ENCODE data around the gene FRMD4A.
"Not testable (repeated sequence)": the region's sequence is repeated elsewhere in the genome, so short reads cannot be mapped to it uniquely, and the experiment has no call there.

The FRMD4A gene

DNA sequence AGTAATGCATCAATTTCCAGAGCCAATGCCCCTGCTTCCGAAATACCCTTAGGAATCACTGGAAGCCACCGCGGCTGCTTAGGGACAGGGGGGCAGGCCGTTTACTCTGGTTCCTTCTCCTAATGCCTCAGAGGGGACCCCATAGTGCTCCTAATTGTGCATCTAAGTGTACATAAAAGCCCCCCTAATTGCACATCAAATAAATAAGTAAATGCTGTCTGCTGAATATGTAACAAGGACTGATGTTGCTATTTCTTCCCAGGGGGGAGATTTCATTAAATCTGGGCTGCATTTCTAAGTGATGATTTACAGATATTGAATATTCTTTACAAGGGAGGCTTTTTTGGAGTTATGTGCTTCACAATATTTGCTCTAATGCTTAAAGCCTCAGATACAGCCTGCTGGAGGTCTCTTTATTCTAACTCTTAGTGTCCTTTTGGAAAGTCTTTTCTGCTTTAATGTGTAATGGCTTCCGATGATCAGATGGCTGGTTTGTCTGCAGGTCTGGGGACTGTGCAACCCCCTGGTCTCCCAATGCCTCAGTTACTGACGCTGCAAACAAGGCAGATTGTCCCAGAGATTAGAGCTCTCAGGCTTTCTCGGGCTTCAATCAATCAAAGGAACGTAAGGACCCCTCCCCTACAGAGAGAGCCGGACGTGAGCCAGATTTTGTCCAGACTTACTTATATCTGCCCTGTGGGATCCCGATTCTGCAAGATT lies 601.0 kb downstream of the FRMD4A start:
- no peak for DNase-seq

DNA sequence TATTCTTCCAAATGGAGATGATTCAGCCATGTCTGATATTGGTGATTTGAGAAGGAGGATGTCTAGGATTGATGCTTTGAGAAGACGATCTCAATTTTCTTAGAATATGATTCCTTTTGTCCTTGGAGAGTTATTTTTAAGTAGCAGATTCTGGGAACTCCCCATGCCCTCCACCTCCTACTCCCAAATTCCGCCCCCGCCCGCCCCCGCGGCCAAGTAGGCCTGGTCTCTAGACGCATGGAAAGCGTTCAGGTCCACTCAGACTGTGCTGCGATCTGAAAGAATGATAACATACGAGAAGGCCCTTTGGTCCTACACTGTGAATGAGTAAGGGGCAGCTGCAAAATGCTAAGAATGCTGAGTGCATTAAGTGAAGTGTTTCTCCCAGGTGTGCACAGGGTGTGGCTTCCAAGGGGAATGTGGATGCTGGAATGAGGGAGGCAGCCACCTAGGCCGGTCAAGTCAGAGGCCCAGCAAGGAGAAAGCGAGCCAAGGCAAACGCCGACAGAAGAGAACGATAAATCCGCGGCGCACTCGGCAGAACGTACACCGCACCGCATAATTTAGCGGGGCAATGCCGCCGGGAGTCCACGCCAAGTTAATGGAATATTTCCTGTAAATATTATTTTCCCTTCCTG lies 601.7 kb downstream of the FRMD4A start:
- no peak for DNase-seq

DNA sequence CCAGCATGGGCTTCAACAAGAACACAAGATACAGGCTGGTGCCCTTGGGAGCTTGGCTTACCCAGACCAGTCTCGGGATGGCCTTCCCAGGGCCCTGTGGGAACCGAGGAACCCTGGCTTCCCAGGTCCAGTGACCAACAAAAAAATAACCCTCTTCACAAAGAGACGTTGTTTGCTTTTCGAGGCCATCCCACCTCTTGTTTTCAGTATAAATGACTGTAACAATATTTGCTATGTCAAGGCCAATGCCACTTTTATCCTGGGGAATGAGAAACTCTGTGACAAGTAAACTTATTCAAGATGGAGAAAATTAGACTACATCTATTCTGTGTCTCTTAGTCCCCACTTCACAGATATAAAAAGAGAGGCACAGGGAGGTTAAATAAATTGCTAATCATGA lies 605.1 kb downstream of the FRMD4A start:
- DNase-seq: no peak

DNA sequence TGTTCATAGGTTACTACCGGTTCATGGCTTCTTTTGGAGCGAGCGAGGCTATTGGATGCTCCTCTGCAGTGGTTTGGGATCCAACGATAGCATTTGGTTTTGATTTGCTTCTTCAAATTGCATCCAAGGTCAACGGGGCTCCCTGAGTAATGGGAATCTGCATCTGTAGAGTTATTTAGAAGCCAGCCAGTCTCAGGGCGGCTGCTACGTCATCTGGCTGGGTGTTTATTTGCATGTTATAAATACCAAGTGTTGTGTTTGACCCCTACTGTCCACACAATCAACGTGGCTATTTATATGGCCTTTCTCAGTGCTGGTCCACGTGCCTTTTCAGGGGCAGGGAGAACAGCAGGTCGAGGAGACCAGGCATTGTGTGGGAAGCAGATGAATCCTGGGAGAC lies 606.2 kb downstream of the FRMD4A start:
- no peak for DNase-seq

DNA sequence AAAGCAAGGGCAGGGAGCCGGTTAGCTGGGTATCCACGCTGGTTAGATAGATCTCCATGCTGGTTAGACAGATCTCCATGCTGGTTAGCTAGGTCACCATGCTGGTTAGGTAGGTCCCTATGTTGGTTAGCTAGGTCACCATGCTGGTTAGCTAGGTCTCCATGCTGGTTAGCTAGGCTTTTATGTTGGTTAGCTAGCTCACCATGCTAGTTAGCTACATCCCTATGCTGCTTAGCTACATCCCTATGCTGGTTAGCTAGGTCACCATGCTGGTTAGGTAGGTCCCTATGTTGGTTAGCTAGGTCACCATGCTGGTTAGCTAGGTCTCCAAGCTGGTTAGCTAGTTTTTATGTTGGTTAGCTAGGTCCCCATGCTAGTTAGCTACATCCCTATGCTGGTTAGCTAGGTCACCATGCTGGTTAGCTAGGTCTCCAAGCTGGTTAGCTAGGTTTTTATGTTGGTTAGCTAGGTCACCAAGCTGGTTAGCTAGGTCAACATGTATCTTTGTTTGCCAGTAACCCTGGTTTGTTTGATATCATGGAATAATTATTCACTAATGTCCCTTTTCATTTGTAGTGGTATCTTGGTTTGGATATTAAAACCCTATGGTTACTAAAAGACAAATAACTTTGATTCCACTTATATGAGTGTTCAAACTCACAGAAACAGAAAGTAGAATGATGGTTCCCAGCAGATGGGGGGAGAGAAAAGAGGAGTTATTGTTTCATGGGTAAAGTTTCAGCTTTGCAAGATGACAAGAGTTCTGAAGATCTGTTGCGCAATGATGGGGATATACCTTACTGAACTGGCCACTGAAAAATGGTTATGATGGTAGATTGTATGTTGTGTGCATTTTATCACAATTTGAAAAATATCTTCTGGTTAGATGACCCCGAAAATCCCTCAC lies 607.7 kb downstream of the FRMD4A start:
- no peak for DNase-seq

DNA sequence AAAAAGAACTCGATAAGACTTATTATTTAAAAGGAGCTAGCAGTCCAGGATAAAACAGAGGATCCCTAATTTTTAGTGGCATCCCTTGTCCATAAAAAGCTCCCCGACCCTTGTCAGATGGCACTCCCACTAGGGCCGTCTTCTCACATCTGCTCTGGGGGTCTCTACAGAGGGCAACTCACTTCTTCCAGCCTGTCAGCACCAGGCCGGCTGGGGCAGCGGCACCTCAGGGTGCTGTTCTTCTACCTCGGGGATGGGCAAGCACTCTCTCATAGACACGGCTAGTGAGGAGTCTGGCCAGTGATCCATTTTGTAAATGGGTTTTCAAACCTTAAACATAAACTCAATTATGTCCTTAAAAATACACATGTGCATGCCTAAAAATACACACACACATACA lies 609.2 kb downstream of the FRMD4A start:
- no peak for DNase-seq

DNA sequence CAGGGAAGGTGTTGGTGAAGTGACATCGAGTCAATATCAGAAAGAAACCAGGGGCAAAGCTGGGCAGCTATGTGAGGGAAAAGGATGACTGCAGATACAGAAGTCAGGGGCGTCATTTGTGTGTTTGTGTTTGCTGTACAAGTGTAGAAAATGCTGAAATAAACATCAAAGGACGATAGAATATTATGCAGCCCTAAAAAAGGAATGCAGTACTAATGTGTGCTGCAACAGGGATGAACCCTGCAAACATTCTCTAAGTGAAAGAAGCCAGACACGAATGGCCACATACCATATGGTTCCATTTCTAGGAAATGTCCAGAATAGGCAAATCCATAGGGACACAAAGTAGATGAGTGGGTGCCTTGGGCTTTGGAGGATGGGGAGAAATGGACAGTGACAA lies 610.0 kb downstream of the FRMD4A start:
- DNase-seq: no peak

DNA sequence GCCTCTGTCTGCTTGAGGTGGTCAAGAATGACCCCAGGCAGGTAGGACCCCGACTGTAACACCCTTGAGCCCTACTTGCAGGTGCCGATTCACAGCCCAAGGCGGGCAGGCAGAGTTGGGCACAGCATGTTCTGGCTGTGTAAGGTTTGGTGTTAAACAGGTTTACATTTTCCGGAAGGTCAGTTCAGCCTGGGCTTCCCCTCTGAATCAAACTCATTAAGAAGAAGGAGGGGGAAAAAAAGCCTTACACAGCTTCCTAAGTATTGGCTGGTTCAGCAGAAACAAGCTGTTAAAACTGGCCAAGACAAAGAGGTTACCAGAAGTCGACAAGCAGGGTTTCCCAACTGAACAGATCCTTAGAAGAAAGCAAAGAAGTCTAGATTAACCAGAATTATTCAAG lies 611.3 kb downstream of the FRMD4A start:
- DNase-seq: no peak

DNA sequence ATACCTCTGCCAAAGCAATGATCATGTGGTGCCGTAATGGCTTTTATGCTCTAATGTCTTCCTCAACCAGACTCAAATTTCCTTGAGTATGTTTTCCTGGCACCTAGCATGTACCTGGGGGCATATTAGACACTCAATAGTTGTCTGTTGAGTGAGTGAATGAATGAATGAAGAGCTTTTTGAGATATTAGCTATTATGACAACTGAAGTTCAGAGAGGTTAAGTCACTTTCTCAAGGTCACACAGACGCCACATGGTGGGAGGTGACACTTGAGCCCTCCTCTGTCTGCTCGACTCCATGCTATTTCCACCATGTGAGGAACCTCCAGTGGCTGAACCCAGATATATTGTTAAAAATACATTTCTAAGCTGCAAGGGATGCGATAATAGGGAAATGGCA lies 611.9 kb downstream of the FRMD4A start:
- no peak for DNase-seq

DNA sequence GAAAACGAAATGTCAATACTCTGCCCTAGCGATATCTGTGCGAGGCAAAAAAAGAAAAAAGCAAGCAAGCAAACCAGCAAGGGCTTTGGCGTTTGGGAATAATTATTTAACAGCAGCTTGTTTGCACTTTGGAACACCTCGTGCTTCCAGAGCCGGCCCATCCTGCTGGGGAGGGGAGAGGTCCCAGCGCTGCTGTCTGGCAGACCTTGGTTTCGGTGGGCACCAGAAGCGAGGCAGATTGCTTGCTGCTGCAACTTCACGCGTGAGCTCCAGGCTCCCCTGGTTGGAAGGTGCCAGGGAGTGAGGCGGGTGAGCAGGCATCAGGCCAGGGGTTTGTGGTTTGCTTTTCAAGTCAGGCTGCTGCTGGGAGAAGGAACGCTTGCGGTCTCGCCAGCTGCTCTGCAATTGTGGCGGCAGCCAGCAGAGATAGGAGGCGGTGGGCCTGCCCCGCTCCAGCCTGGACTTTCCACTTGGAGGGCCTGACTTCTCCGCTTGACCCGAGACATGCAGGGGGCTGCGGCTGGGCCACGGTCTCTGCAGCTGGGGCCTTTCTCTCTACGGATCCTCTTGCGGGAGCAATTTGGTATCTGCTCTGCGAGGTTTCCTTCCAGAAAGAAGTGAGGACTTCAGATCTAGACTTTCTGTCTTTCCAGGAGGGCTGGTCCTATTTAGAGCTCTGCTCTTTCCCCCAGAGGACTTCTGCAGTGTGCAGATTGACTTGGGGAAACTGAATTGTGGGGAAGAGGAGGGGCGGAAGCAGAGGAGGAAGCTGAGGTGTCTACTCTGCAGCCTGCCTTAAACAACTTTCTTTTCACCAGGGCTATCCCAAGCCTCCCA lies 612.6 kb downstream of the FRMD4A start:
- peak; percentile 22 for DNase-seq

DNA sequence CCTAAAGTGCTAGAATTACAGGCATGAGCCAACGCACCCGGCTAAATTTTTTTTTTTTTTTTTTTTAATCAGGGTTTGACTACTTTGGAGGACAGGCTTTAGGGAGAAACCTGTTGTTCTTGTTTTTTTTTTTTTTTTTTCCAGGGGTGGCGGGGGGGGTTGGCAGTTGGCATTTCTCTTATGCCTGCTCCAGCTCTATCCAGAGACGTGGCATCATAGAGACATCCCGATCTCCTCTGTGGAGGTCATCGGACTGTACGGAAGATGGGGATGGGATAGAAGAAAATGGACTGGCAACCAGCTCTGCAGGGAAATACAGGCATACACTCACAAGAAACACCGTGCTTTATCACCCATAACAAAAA lies 613.2 kb downstream of the FRMD4A start:
- DNase-seq: no peak

DNA sequence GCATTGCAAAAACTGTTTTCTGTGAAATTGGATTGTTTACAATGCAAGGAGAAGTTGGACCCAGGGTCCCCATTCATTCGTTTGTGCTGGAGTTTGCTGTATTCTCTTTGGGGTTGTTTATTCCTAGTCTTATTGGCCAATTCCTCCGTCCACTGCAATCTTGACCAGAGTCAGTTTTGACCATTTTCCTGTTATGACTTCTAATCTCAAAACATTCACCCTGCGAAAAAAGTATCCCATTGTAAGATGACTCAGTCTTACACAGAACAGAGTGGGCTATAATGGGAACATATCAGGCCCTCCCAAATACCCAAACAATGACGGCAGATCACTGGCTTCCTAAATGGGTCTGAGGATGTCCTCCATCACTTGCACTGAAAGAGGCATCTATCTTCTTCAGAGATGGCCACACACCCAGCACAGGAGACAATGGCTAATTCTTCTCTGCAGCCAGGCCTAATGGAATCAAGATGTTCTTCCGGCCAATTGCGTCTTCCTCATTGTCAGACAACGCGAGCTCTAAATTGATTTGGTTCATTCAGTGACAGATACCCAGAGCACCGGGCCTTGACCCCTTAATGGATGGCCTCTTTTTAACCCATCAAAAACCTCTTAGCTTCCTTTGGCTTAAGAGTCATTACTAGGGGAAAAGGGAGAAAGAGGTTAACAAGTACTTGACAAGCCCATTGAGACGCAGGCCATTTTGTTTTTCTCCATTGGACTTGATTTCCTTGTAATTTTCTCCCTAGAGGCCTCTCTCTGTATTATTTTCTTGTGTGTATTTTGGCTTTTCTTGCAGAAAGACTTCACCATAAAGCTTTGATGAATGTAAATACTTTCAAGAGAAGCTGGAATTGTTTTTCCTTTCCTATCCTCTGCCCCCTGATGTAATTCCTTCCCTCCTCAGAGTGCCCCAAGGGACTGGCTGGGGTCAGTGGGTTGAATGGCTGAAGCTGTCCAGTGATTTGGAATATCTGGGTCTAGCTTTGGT lies 614.3 kb downstream of the FRMD4A start:
- no peak for DNase-seq

DNA sequence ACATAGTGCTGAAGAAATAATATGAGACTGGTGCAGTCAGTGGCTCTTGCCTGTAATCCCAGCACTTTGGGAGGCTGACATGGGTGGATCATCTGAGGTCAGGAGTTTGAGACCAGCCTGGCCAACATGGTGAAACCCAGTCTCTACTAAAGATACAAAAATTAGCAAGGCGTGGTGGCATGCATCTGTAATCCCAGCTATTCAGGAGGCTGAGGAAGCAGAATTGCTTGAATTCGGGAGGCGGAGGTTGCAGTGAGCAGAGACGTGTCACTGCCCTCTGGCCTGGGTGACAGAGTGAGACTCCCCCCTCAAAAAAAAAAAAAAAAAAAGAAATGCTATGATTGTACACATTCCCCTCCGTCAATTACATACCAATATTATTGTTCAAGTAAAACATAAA lies 615.1 kb downstream of the FRMD4A start:
- DNase-seq: not testable (repeated sequence)

DNA sequence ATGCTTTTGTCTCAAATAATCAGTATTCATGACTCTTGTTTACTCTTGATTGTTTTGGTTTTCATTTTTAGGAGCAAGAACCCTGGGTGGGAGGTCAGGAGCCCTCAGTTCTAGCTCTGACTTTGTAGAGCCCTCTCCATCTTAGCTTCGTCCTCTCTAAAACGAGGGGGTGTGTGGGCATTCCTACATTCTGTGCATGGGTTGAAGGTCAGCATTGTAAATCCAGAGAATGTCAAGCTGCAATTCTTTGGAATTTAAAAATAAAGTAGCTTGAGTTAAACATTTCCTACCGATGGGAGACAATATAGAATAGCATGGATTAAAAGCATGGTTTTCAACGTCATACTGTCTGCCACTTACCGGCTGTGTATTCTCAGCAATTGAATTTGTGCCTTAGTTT lies 615.6 kb downstream of the FRMD4A start:
- no peak for DNase-seq

DNA sequence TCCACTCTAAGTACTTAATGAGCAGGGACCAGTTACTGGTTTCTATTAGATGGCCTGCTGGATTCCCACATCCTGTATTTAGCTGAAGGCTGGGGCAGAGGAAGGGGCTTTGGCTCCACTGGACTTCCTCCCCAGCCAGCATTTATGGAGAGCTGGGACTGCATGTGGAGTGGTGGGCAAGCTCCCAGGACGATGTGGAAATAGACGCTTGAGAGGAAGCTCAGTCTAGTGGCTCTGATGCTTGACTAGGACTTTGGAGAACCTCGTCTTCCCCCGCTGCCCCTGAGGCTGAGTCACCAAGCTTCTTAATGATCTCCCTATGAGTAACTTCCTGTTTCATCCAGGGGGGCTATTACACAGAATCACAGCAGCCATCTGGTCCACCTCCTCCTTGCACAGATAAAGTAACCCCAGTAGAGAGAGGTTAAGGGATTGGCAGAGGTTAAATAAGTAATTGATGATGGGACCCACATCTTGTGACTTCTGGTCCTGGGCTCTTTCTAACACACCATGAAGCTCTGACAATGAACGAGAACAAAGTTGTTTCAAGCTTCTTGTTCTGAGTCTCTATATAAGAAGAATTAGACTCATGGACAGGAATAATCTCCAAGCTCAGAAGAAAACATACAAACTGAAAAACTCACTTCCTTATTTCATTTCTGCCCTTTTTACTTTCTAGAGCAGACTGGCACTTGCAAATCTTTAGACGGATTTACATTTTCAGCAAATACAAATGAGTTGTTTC lies 617.7 kb downstream of the FRMD4A start:
- peak; percentile 60 for DNase-seq

DNA sequence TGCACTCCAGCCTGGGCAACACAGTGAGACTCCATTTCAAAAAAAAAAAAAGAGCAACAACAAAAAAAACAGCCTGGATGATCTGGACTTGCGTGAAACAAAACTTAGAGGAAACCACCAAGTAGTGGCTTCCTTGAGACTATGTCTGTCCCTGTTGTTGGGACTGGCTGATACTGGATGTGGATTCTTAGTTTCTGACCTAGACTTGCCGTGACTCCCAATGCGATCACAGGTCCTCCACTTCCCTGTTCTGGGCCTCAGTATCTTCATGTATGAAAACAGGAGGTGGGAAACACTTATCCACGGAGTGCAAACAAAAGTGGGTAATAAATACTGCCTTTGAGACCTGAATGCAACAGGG lies 618.3 kb downstream of the FRMD4A start:
- no peak for DNase-seq

DNA sequence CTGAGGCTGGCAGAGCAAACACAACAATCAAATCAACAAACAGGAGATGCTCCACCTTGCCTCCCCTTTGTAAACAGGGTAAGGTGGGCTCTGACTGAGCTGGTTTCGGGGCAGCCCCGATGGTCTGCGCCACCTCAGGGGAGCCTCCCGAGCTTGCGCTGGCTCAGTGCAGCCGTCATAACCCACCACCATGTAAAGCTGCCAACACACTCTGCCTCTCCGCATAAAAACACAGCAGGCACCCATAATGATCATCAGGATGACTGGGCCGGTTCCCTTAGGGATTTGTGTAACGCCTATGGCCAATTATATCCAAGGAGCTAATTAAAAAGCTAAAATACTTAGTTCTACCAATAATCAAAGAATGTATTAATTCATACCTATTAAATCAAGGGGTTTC lies 619.4 kb downstream of the FRMD4A start:
- DNase-seq: no peak

DNA sequence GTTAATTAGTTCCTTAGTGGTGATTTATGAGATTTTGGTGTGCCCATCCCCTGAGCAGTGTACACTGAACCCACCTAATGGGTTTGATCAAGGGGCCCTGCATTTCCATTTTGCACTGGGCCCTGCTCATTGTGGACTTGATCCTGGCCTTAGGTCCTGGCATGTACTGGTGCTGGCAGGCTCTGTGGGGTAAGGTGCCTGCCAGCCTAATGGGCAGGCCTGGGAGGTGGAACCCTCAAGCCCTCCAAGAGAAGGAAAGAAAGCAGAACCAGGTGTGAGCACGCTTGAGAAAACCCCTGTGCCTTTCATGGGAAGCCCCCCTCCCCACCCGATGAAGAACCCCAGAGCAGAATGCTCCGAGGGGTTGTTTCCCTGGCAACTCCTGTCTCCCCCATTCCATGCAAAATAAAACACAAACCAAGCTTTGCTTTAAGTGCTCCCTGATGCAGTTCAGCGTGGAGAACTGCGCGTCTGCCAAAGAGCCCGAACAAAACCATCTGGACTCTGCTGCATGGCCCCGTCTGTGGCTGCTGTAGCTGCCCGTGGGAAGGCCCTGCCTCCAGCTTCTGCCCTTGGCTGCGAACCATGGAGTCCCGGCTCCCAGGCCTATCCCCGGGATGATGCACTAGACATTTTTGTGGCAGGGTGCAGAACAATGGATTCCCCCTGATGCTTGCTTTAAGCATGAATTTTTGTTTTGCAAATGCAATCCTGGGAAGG lies 620.6 kb downstream of the FRMD4A start:
- DNase-seq: no peak

DNA sequence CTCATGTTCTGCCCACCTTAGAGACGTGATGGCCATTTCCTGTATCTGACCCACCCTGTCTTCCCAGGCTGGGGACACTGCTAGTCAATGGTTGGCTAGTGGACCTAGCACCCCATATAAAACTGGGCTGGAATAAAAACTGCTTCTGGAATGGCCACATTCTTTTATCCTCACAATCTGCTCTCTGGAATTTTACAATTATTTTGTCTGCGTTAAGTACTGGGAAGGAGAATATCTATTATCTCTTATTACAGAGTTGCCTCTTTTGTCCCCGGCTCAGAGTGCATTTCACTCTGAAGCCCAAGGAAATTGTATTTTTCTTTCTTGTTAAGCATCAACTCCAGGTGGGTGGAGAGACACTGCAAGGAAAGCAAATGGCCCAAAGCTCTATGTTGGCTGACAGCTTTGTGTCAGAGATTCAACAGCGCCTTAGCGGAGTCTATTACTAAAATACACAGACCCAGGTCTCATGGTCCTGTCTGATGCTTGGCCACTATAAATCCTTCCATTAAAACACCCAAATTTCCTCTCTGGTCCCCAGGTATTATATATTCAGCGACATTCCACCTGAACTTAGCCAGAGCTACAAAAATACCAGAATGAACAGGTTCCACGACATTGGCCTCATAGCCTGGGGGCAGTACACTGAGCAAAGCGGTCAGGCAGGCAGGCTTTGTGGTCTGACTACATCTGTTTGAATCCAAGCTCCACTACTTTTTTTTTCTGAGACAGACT lies 622.3 kb downstream of the FRMD4A start:
- no peak for DNase-seq

All from CD4-positive, alpha-beta T cell treated with Interleukin-15 for 1 hour (primary cell).